Right ventricle myocardium superior (tissue), 1 donor: Measurements from ENCODE around the gene MAFG. TPM values are rescaled to one million over a fixed set of nuclear protein-coding genes. Genes with fewer than 3 reads are reported as not detected.

ENCODE experiments used
- ATAC-seq: fragments of 200-7000 bp; cut with Tn5 transposase; one replicate; pipeline ENCODE4 v1.9.1; 2020; ENCODE audit warnings: mild to moderate bottlenecking; ENCODE audit not compliant: poor library complexity
- DNase-seq: peaks from one replicate; pipeline ENCODE4 v3.0.0-alpha.2; 2020
- intact Hi-C: fragments of 100-400 bp; cut with DNase I; formaldehyde crosslinking; loops from one replicate; pipeline ENCODE4 v1.11.2; 2022
- long read RNA-seq: library from polyadenylated mRNA; unstranded; transcript quantifications from one replicate; pipeline ENCODE4 v2.0.0, GENCODE V29; 2021
- total RNA-seq: library from RNA; stranded (reverse); fragmentation: NEBNext Ultra II Directional; extraction: Animal tissue kit (Norgen Biotek cat#: 25700); gene quantifications from one replicate; pipeline ENCODE4 v1.2.1, GENCODE V29; 2021
- donor health status: DM: no; HTN: yes; CAD: no; lungs with severe emphysema.

Gene MAFG
- total RNA-seq: 29.9 TPM
- long read RNA-seq, full-length matches to known transcripts: 50 of 60 reads
- long read RNA-seq, partial matches to known transcripts: 2 of 60 reads
- long read RNA-seq, other reads (novel, unspliced or antisense): 8 of 60 reads

DNA sequence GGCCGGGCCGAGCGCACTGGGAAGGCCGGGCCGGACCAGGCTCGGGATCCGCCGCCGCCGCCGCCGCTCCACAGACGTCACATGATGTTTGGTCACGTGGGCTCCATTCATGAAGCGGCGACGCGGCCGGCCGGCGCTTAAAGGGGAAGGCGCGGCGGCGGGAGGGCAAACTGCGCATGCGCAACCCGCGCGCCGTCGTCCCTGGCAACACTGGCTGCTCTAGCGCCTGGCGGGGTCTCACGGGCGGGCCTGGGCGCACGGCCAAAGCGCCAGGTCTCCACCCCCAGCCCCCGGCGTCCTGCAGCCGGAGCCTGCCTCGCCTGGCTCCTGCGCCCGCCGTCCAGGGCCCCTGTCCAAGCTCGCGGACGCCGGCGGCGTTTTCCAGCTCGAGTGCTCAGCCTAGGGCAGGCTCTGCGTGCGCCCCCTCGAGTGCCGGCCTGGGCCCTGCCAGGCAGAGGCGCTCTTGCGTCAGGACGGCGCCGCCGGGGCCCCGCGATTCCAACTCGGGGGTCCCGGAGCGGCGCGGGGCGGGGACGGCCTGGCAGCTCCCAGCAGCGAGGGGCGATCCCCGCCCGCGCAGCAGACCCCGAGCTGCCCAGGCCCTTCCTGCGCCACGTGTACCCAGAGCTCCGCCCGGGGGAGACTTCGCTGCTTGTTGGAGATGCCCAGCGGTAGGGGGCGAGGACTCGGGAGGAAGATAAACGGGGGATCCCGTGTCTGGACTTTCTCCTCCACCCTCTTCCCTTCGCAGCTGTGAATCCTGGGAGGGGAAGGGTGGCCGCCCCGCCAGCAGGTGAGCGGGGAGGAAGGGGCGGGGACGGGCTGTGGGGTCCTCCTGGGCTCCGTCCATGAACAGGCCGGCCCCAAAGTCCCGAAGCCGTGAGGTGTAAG, at the start of gene MAFG:
Gene MAFG (minus strand): TSS at position 83 of the 891 bp plus-strand sequence. CDS start 4,550 bp downstream, outside the sequence.
- peak; percentile 95 for DNase-seq
- peak; percentile 78 for ATAC-seq
- intact Hi-C loops: no loop called here

- no peak for DNase-seq
- intact Hi-C loops: no loop called here
These were observed 49.0 kb upstream of the MAFG start for GRCh38 chr17:81976332-81977210.

DNA sequence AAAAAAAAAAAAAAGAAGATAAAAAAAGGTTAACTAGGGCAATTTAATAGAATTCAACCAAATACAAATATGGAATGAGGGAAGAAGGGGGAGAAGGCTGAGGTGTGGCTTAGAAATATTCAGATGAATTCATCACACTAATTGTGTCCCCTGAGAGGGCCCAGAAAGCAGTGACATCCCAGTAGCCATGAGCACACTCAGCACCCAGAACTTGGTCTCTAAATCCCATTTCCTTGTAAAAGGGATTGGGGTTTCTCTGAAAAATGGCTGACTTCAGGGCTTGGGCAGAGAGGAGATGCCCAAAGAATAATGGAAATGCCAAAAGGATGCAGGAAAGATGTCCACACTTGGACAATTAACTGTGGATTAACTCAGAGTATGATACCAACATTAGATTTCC, 45.9 kb upstream of the MAFG start:
- intact Hi-C loops: no loop called here
- DNase-seq (no peak), ATAC-seq (no peak)

More at GRCh38 chr17:81976332-81977210, 49.0 kb upstream of the MAFG start:
- ATAC-seq: peak; percentile 3

GRCh38 chr17:81968850-81969812, 41.6 kb upstream of the MAFG start:
- no peak for DNase-seq

GRCh38 chr17:81968396-81968745, 40.8 kb upstream of the MAFG start:
- DNase-seq (no peak), ATAC-seq (no peak)
- intact Hi-C loops: loop anchor here (10.0 kb wide), 1 partner anchor 186 kb away; no protein-coding TSS in a partner anchor

More at GRCh38 chr17:81968850-81969812, 41.6 kb upstream of the MAFG start:
- no peak for ATAC-seq
- intact Hi-C loops: loop anchor here (10.0 kb wide), 1 partner anchor 186 kb away; no protein-coding TSS in a partner anchor

DNA sequence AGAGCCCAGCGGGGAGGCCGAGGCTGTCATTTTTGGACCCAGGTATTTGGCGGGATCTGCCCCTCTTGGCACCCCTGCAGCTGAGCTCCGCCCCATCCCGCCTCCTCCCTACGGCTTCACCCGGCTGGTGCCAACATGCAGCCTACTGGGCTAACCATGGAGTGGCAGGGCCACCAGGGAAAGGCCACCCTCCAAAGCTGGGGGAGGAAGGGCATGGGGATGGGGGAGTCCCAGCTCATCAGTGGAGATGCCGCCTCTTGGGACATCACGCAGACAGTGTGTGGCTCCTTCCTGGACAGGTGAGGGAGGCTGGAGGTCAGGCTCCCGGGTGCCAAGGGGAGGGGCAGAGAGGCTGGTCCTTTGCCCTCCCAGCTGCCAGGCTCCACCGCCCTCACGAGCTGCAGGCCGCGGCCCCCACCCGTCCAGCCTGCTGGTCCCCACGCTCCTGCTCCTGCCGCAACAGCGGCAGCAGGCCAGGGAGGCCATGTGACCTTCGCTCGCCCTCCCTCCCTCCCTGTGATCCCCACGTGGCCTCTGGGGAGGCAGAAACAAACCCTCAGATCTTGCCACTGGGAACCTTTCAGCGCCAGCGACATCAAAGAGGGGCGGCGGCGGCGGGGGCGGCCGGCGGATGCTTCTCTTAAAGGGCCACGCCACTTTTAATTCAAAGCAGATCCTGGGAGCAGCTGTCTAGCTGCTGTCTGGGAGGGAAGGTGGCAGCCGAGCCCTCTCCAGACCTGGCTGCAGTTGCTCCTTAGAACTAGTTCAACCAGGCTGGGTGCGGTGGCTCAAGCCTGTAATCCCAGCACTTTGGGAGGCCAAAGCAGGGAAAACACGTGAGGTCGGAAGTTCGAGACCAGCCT, 40.2 kb upstream of the MAFG start:
- intact Hi-C loops: loop anchor here (10.0 kb wide), 1 partner anchor 187 kb away; no protein-coding TSS in a partner anchor
- peak; percentile 86 for DNase-seq
- ATAC-seq: peak; percentile 92

GRCh38 chr17:81967244-81967532, 39.7 kb upstream of the MAFG start:
- intact Hi-C loops: loop anchor here (10.0 kb wide), 1 partner anchor 188 kb away; no protein-coding TSS in a partner anchor
- ATAC-seq: peak; percentile 13

GRCh38 chr17:81966343-81967243, 39.1 kb upstream of the MAFG start:
- peak; percentile 78 for ATAC-seq
- intact Hi-C loops: loop anchor here (10.0 kb wide), 1 partner anchor 188 kb away; no protein-coding TSS in a partner anchor

More at GRCh38 chr17:81967244-81967532, 39.7 kb upstream of the MAFG start:
- no peak for DNase-seq

GRCh38 chr17:81964081-81964849, 36.7 kb upstream of the MAFG start:
- ATAC-seq (no peak), DNase-seq (no peak)
- intact Hi-C loops: loop anchor here (10.0 kb wide), 1 partner anchor 191 kb away; no protein-coding TSS in a partner anchor

More at GRCh38 chr17:81966343-81967243, 39.1 kb upstream of the MAFG start:
- peak; percentile 80 for DNase-seq

DNA sequence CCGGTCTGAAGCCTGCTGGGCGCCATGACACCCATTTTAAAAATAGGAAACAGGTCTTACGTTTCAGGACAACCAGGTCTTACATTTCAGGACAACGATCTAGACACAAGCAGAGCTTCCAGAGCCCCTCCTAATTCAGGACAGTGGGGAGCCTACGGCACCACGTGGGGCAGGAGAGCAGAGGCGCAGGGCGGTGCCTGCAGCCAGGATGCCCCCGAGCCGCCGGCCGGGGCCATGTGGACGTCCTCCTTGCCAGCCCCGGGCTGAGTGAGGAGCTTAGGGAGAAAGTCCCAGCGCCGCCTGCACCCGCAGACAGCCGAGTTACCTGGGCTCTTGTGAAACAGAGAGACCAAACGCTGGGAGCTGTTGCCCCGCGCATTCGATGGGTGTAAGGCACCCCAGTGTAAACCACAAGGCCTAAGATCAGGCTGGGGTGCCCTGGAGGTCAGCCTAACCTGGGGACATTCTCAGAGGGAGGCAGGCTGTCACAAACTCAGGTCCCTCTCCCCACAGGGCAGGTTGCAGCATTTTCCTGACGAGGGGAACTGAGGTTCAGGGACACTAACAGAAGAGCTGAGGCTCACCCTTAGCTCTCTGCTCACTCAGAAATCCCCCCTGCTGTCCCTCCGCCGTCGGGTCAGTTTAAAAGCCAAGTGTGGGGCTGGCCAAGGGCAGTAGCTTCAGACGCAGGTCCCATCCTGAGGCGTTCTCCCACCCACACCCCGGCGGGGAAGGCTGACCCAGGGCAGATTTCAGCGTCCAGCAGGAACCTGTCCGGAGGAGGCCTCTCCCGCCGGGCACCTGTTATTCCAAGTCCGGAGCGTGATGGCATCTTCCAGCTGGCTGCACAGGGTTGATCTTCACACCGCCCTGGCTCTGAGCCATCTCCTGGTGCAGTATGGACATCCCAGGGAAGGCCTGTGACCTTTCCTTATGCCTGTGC, 35.2 kb upstream of the MAFG start:
- intact Hi-C loops: loop anchor here (10.0 kb wide), 1 partner anchor 192 kb away; no protein-coding TSS in a partner anchor
- no peak for DNase-seq

DNA sequence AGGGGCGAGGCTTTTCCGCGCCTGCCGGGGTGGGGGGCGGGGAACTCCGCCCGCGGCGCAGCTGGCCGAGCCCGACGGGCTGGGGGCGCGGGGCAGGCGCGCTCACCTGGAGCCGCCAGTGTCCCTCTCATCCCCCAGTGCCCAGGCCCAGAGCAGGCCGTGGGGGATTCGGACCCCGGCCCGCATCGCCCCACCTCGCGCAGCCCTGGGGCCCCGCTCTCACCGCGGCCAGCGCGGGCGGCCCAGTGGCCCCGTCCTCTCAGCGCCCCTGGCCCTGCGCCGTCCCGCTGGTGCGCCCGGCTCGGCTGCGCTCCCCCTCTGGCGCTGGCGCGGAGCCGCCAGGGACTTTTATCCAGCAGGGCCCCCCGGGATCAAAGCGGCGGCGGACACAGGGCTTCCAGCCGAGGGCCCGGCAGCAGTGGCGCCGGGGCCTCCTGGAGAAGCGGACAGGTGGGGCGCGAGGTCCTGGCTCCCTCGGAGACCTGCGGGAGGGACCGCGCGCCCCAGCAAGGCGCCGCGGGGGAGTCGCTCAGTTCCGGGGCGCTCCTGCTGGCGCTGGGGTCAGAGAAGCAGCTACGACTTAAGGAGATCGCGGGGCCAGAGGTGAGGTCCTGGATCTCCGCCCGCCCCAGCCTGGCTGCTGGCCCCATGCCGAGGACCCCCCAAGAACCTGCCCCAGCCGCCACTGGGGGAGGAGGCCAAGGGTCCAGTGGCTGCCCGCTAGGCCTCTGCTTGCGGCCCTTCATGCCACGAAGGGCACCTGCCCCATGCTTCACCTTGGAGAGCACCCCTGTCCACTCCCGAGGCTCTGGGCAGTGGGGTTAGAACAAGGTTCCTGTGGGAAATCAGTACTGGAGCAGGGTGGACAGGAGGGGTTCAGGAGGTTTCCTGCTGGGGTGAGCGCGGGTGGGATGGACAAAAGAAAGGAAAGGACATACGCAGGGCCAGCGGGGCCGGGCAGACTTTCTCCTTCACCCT, 34.3 kb upstream of the MAFG start:
- no peak for ATAC-seq
- intact Hi-C loops: loop anchor here (10.0 kb wide), 1 partner anchor 193 kb away; no protein-coding TSS in a partner anchor

More for the DNA sequence above, 35.2 kb upstream of the MAFG start:
- no peak for ATAC-seq

GRCh38 chr17:81961087-81961511, 33.6 kb upstream of the MAFG start, which contains the start of gene NOTUM:
NOTUM (minus strand) TSS chr17:81961187; CDS start chr17:81960909, 278 bp downstream.
- DNase-seq: no peak
- ATAC-seq: no peak
- intact Hi-C loops: loop anchor here (10.0 kb wide), 1 partner anchor 194 kb away; no protein-coding TSS in a partner anchor

More for the DNA sequence above, 34.3 kb upstream of the MAFG start:
- DNase-seq: no peak
